Activated CD4-positive, alpha-beta T cell treated with anti-CD3 and anti-CD28 coated beads, Interleukin-2, amount 50 U/mL, for 16 hours (primary cell): Measurements from ENCODE around the gene RACGAP1.
"Not testable (repeated sequence)": the region's sequence is repeated elsewhere in the genome, so short reads cannot be mapped to it uniquely, and the experiment has no call there.

Source experiments
- DNase-seq: peaks from one replicate; pipeline ENCODE4 v3.0.0-alpha.2; 2020

The RACGAP1 gene

DNA sequence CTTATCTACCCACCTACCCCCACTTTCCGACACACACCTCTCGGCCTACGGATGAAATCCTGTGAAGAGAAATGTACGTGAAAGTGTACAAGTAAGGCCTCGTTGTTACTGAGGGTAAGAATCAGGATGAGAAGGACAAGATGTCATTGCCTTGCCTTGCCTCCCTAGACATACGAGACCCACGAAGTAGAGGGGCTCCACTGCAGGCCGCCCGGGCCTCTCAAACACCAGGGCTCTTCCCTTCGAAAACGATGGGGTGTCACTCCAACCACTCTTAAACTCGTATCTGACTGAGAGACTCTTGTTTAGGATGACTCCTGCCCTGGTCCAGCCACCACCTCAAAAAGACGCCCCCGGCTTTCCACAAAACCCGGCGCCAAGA, 498 bp downstream of the RACGAP1 start:
- peak; percentile 18 for DNase-seq

- DNase-seq, result no peak
Observed at GRCh38 chr12:50024227-50024626, 1.1 kb downstream of the RACGAP1 start.

- no peak for DNase-seq
Observed at GRCh38 chr12:50022903-50023302, 2.4 kb downstream of the RACGAP1 start.

DNA sequence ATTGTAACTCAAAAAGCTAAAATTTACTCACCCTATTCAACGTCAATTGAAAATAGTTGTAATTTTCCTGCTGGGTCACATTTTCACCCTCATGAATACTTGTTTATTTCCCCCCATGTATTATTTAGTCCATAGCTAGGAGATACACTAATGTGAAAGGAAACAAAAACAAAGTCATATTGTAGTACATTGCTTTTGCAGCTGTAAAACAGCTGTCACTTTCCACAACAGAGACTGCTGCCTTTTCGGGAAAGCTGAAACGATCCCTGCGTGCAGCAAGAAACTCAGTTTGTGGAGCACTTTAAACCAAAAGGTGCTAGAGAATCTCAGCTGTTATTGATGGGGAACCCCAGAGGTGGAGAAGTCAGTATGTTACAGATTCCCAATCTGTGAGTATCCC, 4.3 kb downstream of the RACGAP1 start:
- DNase-seq, result no peak

GRCh38 chr12:50019524-50019923, 5.8 kb downstream of the RACGAP1 start:
- DNase-seq, result no peak

DNA sequence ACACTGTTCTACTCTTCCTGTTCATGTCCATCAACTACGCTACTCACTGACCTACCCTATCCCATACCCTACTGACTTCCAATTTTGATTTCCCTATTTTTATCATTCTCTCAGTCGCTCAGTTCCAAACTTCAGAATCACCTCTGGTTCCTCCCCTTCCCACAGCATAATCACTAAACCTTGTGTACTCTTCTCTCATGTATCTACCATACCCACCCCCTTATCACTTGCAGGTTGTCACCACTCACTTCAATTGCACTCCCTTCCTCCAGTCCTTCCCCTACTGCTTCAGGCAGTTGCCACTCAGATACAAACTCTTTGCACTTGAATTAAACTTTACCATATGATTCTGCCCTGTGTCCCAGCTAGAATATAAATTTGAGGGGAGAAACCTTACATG, 6.3 kb downstream of the RACGAP1 start:
- no peak for DNase-seq

DNA sequence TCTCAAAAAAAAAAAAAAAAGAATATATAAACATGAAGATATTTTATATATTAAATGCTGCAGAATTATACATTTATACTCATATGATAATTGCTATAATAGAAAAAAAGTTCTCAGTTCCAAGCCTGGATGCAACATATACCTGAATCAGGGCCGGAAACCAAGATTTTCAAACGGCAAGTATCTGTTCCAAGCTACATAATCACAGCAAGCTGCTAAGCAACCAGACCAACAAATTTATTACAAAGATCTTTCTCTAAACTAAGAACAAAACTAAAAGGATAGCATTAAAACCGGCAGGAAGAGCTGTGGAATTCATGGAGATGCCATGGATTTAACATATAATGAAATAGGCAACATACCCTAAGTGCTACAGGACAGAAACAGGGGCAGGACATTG, 7.1 kb downstream of the RACGAP1 start:
- no peak for DNase-seq

DNA sequence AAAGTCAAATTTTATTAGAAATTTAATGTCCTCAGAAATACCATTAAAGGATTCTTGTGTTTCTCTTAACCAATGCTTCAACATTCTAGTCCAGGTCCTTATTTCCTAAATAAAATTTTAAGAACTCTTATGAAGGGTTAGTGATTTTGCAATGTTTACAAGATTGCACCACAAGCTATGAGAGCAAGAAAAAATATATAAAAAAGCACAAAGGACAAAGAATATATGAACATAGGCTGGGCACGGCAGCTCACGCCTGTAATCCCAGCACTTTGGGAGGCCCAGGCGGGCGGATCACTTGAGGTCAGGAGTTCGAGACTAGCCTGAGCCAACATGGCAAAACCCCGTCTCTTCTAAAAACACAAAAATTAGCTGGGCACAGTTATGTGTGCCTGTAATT, 7.7 kb downstream of the RACGAP1 start:
- no peak for DNase-seq

- DNase-seq, result no peak
Observed at GRCh38 chr12:50016501-50017475, 8.5 kb downstream of the RACGAP1 start.

GRCh38 chr12:50014342-50014741, 11.0 kb downstream of the RACGAP1 start:
- no peak for DNase-seq

DNA sequence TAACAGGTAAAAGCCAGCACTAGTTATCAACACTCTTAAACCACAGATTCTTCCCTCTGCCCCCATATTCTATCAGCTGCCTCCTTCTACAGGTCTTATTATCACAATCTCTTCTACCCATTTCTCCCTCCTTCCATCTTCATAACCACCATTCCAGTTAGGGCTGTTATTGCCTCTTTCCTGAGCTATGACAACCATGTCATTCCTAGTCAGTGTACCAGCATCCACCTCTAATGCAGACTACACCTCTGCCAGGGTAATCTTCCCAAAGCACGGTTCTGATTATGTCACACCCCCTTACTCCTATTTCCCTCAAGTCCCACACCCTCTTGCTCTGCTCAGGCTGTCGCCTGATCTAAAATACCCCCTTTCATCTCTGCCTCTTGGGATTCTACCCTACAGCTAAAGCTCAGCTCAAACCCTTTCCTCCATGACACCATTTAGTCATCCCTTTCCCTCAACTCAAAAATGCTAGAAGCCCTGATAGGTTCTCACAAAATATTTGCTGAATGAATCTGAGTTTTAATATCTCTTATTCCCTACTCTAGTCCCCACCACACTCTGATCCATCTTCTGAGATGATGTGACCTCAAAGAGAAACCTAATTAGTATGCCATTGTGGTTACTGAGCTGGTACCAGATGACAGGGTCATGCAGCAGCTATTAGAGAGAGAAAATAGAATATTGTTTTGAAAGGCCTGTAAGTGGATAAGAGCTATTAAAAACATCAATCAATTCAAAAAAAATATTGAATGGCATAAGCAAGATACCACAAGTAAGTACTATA, 11.7 kb downstream of the RACGAP1 start:
- peak; percentile 21 for DNase-seq

DNA sequence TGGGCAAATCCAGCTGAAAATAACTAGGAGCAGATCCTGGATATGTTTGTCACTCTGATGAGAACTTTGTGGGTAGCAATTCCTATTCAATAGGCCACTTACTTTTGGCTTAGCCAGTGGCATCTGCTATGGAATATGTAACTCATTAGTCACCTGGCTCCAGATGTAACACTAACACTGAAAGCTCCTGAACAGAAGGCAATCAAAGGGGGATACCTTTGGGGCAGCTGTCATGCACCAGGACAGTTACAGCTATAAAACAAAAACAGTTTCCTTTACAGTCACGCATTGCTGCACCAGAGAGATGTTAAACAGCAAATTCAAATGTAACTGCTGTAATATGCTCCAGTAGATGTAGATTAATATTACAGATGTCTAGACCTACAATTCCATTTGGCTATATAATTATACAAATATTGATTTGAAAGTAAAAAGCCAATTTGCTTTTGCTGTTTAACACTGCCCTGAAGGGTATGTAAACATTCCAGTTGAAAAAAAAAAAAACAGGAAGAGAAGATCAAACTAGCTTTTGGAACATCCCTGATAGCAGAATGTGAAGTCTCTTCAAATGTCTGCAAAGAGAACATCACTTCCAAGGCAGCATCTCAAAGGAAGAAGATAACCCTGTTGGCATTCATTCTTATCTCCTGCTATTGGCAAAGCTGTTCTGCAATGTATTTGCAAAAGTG, 18.4 kb downstream of the RACGAP1 start:
- DNase-seq, result no peak

GRCh38 chr12:50006280-50006679, 19.0 kb downstream of the RACGAP1 start:
- no peak for DNase-seq

DNA sequence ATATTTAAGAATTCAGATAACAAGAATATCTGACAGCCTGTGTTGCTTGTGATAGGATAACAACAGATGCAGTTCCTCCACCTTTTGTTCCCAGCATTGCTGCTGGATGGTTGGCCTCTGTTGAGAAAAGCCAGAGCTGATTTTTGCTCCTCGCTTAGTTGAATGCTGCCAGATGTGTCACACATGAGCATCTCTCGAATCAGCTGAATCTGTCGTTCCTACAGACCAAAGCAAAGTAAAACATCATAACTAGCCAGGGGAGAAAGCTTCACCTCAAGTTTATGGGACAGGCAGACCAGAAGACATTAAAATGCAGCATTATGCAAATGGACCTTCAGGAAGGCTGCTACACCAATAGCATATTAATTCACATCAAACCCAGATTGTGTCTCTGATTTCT, 20.1 kb downstream of the RACGAP1 start:
- DNase-seq, result no peak

DNA sequence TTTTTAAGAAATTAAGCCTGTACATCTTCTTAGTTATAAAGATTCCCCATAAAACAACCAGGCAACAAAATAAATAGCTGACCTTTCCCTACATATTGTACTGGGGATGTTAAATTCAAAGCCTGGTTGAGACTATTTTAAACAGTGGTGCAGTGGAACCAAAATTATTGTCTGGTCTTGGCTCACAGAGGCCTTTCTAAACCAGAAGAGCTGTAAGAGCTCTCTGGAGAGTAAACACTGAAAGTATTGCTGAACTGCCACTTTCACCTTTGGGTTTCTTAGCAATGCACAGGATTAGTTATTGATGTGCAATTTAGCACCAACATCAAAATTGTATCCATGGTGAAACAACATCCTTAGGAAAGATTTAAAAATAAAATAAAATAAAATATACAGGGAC, 20.6 kb downstream of the RACGAP1 start:
- DNase-seq, result no peak

DNA sequence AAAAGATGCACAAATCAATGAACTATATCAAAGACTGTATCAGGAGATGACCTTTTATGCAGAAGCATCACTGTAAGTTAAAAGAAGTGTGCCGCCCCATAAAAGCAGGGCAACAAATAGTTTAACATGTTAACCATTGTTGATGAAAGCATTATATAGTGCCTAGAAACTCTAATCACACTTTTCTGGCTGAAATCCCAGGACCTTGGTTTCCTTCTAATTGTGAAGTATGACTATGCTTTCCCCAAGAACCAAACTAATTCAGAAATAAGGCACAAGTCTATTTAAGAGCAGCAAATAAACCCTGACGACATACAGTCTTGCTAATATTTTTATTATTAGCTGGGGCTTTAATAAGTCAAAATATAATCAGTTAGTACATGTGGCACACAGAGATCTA, 21.7 kb downstream of the RACGAP1 start:
- DNase-seq, result no peak

DNA sequence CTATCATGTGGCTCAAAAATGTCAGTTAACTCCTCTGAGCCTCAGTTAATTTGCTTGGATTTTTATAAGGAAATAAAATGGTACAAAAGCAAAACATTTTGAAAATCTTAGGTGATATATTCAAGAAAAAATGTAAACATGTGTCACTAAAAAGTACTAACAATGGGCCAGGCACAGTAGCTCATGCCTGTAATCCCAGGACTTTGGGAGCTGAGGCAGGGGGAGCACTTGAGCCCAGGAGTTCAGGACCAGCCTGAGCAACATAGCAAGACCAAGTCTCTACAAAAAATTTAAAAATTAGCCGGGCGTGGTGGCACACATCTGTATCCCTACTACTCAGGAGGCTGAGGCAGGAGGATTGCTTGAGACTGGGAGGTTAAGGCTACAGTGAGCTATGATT, 26.8 kb downstream of the RACGAP1 start:
- no peak for DNase-seq

GRCh38 chr12:49990273-49990672, 35.0 kb downstream of the RACGAP1 start:
- DNase-seq, result no peak

DNA sequence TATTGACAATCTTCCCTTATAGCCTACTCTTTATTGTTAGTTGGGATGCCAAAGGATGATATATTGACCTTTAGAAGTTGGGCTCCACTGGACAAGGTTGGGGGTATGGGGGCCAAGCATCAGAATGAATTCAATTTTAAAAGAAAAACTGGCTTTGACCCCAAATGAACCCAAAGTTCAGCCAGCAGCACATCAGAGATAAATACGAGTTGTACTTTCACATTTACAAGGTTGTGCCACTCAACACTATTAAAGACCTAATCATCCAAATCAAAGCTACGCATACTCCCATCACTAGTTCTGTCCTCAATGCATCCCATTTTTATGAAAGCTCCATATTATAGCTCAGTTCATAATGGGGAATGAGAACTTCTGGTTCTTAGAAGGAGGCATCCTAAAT, 35.9 kb downstream of the RACGAP1 start:
- not testable (repeated sequence) for DNase-seq

GRCh38 chr12:49987625-49988303, 37.5 kb downstream of the RACGAP1 start:
- no peak for DNase-seq

DNA sequence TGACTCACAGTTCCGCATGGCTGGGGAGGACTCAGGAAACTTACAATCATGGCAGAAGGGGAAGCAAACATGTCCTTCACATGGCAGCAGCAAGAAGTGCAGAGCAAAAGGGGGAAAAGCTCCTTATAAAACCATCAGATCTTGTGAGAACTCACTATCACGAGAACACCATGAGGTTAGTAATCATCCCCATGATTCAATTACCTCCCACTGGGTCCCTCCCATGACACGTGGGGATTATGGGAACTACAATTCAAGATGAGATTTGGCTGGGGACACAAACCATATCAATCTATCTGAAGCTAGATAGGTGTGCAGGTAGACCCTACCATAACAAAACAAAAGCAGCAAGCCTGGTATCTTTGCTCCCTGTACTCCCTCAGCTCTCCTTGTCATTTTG, 38.8 kb downstream of the RACGAP1 start:
- DNase-seq, result not testable (repeated sequence)

DNA sequence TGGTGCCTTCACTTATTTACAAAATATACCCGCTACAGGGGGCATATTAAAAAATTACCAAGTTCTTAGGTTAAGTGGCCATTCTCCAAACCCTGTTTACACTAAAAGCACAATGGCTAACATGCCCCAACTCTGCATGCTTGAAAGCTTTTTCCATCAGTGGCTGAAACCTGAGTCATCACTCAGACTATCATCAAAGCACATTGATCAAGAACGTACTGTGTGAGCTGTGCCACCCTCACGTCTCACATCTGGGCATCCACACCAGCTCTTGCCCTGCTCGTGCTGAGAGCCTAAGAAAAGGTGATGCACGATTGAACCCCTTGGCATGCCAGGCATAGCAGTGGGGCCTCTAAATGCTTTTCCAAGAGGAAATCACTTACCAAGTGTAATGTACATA, 39.3 kb downstream of the RACGAP1 start:
- DNase-seq, result no peak
